ENCODE data around the gene DLG1.

Gene DLG1

DNA sequence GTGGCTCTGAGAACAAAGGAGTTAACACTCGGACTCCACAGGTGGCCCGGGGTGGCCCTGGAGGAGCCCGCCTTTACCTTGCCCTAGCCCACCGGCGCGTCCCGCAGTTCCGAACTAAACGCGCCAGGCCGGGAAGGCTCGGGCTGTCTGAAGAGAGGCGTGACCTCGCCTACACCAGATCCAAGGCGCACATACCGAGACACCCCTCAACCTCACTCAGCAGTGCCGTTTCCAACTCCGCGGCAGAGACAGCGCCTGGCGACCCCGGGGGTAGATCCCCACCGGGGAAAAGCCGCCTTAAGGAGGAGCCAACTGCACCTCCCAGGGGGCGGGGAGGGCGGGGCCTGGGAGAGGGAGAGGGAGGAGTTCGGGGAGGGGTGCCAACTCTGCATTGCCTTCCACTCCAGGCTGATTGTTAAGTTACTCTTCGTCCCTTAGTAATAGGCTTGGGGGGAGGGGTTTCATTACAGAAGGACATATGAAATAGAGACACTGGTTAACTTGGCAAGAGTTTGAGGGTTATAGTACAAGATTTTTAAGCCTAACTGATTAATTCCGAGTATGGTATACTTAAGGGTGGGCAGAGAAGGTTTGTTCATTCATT lies at the start of gene DLG1:
DLG1 (minus strand) TSS at position 272 of the 604 bp plus-strand sequence. CDS start 1,408 bp downstream, outside the sequence.
- peak; percentile 81 for DNase-seq

GRCh38 chr3:197348014-197348413 lies 49.6 kb upstream of the DLG1 start:
- no peak for DNase-seq

- DNase-seq, result no peak
Observed at GRCh38 chr3:197345390-197345789, 47.0 kb upstream of the DLG1 start.

DNA sequence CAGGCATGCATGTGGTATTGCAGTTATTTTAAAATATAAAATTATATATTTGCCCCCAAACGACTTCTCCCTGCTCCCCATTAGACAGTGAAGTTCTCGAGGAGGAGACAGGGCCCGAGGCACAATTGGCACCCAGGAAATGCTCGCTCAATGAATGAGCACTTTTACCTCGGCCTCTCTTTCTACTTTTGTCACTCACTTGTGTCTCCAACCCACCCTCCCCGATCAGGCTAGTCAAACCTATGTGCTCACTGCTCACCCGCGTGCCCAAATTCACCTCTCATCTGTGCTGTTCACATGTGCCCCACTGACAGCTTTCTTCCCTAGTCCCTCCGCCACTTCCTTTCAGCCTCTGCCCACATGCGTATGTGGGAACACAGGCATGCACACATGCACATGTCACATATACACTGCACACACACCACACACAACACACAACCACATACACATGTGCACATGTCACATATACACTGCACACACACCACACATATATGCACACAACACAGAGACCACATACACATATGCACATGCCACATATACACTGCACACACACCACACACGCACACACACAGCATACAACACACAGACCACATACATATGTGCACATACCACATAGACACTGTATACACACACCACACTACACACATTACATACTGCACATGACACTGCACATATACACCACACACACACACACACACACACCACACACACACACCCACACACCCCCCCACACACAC lies 46.3 kb upstream of the DLG1 start:
- no peak for DNase-seq

- DNase-seq, result no peak
Observed at GRCh38 chr3:197343656-197344408, 45.4 kb upstream of the DLG1 start.

GRCh38 chr3:197343111-197343510 lies 44.7 kb upstream of the DLG1 start:
- no peak for DNase-seq

DNA sequence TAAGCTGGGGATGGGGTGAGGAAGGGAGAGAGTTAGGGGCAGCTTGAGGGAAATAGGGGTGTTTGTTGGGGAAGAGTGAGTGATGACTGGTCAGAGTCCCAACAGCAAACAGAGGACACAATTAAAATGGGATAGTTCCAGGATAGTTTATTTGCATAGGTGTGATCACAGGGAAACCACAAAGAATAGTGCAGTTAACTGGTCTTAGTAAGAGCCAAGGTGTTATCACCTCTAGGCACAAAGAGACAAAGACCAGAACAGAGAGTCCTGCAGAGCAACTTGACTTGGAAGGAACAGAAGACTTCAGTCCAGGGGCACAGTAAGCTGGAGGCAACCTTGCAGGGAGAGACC lies 42.1 kb upstream of the DLG1 start:
- no peak for DNase-seq

DNA sequence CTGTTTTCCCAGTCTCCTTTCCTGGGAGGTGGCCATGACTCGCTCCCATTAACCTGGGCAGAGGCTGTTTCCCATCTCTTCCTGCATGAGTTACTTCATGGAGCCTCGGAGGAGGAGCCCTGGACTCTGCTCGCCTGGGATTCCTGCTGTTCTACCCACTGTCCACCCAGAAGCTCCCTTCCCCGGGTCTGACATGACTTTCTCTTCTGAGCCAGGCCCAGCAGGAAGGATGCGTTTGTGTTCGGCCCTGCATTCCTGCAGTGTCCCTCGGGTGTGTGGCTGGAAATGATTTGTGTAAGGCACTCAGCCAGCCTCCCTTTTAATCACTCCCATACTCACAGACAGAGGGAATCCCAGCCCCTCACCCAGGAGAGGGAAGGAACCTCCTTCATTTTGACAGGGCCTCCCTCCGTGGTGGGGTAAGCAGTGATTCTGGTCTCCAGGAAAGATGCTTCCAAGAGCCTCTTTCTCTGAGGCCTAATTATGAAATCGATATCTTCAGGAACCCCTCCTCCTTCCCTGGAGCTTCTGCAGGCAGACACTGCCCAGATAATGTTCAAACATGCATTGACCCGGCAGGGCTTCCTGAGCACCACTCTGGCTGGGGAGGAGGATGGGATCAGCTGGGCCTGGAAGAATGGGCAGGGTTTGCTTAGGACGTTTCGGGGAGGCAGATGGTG lies 41.6 kb upstream of the DLG1 start:
- DNase-seq, result no peak

GRCh38 chr3:197338586-197338985 lies 40.2 kb upstream of the DLG1 start:
- no peak for DNase-seq

GRCh38 chr3:197337656-197338055 lies 39.2 kb upstream of the DLG1 start:
- DNase-seq, result no peak

DNA sequence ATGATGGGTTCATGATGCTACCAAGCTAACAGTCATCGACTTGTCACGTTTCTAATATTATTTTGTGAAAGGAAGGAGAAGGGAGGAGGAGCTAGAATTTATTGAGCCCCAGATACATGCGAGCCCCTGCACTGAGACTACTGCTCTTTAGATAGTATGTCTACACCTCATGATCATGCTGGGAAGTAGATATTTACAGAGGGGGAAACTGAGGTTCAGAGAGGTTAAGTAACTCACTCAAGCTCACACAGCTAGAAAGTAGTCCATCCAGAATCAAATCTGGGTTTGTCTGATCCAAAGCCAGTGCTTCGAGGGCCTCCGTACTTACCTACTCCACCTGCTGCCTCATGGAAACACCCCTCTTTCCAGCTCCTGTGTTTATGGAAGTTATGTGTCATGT lies 38.8 kb upstream of the DLG1 start:
- no peak for DNase-seq

DNA sequence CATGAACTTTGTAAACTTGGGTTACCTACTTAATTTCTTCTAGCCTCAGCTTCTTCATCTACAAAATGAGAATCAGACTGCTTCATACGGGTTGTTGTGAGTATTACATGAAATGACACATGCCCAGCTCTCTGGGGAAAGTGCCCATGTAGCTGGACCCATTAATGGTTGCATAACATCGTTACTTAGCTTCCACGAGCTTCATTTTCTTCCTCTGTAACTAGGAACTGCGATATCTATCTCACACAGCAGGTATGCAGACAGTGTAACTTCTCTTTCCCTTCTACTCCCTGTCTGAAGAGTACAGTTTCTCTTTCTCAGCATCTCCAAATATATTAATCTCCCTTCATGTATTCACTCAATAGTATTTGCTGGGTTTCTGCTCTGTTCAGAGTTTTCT lies 37.9 kb upstream of the DLG1 start:
- no peak for DNase-seq

DNA sequence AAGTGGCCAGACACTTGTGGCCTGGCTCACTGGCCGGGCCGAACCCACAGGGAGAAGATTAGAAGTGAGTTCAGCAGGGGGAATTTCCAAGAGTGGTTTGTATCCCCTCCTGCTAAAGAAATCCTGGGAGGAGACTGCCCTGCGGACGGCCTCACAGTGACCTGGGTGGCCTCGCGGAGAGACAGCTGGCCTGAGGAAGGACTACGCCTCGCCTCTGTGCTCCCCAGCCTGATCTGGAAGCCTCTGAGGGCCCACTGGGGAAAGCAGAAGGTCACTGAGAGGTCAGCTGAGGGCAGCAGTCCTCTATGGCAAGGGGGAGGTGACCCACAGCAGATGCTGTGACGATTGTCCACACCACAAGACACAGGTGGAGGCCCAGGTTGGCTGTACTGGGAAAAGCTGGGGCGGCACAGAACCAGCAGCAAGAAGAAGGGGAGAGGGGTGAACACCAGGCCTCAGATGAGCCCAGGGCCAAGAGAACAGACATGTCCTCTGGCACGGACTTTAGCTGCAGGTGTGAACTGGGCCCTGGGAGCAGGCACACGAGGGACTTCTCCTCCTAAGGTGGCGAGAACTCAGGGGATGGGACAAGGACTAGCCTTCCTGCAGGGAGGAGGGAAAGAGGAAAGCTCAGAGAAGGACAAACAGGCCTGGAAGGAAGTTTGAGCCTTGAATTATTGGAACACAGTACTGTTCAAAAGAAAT lies 37.2 kb upstream of the DLG1 start:
- DNase-seq, result no peak

DNA sequence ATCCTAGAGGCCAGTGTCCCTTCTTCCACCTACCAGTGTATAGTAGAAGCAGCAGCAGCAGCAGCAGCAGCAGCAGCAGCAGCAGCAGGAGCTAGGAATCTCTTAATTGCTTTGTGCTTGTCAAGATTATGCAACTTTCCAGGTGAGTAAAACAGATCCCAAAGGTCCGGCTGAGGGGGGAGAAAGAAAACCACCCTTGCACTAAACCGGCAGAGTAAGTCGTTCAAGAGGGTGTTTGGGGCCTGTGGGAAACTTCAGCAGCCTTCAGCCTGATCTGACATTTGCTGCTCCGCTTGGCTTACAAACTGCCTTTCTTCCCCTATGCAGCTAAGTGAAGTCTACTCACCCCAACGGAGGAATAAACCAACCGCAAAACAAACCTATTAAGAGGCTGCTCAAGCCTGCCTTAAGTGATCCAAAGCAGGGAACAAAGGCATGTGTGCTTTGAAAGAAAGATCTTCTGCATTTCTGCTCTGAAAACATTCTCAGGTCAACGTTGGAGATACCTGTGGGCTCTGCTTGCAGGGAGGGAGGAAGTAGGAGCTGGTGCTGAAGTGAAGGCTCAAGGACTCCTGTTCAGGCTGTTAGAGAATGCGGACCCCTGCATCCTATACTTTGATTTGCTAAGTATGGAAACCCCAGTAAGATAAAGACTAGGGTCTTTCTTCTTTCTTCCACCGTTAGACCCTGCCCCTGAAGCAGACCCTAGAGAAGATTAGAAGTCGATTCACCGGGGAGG lies 35.7 kb upstream of the DLG1 start:
- no peak for DNase-seq

DNA sequence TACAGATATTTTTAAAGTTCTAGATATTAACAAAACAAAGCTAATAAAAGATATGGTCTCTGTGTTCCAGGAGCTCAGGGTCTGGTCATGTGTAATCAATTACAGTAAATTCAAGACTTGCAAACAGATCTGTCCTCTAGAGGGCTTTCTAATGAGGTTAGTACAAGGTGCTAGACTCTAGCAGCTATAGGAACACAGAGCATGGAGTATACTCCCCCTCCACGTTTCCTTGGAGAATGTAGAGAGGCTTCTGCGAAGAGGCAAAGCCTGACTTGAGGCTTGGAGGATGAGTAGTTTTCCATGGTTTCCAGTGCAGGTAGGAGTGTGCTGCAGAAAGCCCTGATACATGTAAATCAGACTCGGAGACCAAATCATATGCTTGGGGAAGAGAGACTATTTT lies 32.7 kb upstream of the DLG1 start:
- DNase-seq, result no peak

DNA sequence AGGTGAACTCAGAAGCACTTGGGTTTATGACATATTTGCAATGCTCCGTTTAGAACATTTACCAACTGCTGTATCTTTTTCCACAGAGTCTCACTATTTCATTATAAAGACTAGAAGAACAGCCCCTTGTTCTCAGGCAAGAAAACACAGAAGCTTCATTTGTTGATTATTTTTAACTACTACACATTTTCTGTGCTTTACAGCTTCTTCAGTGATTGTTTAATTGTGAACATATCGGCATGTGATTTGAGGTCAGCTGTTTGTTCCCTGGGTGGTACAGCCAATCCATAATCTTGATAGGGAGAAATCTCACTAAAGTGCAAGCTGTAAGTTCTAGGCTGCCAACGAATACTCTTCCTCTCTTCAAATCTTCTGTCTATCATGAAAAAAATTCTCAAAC lies 31.0 kb upstream of the DLG1 start:
- DNase-seq, result no peak

DNA sequence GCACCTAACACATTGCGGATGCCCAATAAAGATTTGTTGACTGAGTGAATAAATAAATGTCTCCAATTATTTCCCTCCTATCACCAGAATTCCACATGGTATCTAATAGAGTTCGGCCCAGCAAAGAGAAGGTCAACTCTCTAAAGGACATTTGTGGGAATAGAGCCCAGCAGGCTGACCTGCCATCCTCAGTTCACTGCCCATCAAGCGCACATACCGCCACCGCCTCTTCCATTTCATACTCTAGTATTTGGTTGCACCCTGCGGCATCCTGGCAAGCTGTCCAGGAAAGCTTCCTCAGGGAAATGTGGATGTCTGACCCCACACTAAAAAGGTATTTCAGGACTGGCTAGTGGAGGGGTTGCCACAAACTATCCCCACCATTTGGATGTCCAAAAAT lies 29.8 kb upstream of the DLG1 start:
- no peak for DNase-seq

- no peak for DNase-seq
Observed at GRCh38 chr3:197327701-197328100, 29.3 kb upstream of the DLG1 start.

GRCh38 chr3:197325773-197326172 lies 27.4 kb upstream of the DLG1 start:
- DNase-seq, result no peak

DNA sequence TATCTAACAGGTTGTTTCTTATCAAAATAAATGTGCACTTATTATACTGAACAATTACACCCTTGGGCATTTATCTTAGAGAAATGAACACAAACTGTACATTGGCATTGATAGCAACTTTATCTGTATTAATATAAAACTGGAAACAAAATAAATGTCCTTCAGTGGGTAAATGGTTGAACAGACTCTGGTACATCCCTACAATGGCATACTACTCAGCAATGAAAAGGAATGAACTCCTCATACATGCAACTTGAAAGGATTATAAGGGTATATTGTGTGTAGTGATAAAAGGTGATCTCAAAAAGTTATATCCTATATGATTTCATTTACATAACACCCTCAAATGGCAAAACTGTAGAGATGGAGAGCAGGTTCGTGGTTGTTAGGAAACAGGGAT lies 23.7 kb upstream of the DLG1 start:
- no peak for DNase-seq

DNA sequence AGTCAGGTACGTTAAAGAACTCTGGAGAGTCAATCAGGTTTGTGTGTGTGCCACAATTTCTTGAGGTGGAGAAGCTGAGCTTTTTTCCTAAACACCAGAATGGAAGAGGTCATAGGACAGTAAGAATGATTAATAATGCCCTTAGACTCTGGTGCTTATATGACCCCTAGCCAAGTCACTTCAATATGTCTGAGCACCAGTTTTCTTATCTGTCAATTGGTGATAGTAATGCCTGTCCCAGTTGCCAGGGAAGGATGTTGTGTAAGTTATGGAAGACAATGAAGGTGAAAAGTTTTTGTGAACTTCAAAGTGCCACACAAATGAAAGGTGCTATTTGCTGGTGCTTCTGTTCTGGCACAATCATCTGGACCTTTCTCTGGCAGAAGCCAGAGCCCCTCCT lies 22.2 kb upstream of the DLG1 start:
- DNase-seq, result no peak

DNA sequence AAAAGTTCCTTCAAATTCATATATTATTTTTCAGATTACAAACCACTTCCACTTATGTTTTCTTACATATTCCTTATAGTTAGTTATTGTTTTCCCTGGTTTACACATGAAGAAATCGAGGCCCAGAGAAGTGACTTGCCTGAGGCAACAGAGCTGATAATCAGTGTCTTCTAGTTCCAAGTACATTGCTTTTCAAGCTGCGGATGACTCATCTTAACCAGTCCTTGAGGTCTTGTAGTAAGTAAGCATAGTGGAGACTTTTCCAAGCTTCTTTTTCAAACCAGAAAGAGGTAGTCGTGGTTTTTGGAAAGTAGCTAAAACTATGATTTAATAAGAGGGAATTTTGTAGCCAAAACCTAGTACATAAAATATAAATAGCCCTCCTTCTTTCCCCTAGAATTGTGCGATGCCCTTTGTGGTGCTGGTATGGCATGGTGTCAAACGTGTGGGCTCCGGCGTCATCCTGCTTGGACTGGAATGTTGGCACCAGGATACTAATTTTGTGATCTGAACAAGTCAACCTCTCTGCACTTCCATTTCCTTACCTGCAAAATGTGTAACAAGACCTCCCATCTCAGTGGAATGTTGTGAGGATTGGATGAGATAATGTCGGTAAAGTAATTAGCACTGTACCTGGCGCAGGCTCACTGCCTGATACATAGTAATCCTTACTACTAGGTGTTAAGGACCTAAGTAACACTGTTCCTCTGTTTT lies 19.0 kb upstream of the DLG1 start:
- no peak for DNase-seq
